ENCODE data around the gene ALDH1B1. TPM values are rescaled to one million over a fixed set of nuclear protein-coding genes. Genes with fewer than 3 reads are reported as not detected.
"Not testable (repeated sequence)": the region's sequence is repeated elsewhere in the genome, so short reads cannot be mapped to it uniquely, and the experiment has no call there.

ALDH1B1 gene
- polyA plus RNA-seq, 12 donors: 11.0 to 31.4 (median 19.5) TPM; not detected in 1

GRCh38 chr9:38359689-38360385 is 32.7 kb upstream of the ALDH1B1 start:
- no peak for DNase-seq

GRCh38 chr9:38360839-38361472 is 31.5 kb upstream of the ALDH1B1 start:
- DNase-seq: no peak

GRCh38 chr9:38361473-38361850 is 31.0 kb upstream of the ALDH1B1 start:
- no peak for DNase-seq

- peak; percentile 80 for DNase-seq
These were observed 29.5 kb upstream of the ALDH1B1 start for GRCh38 chr9:38362852-38363588.

GRCh38 chr9:38363589-38363925 is 28.9 kb upstream of the ALDH1B1 start:
- DNase-seq: no peak

GRCh38 chr9:38367898-38368297 is 24.6 kb upstream of the ALDH1B1 start:
- DNase-seq: no peak

GRCh38 chr9:38368731-38369130 is 23.8 kb upstream of the ALDH1B1 start:
- no peak for DNase-seq

GRCh38 chr9:38370176-38370575 is 22.3 kb upstream of the ALDH1B1 start:
- DNase-seq: no peak

- no peak for DNase-seq
These were observed 21.0 kb upstream of the ALDH1B1 start for GRCh38 chr9:38371495-38371894.

GRCh38 chr9:38372762-38373619 is 19.5 kb upstream of the ALDH1B1 start:
- DNase-seq: no peak

GRCh38 chr9:38373679-38374078 is 18.8 kb upstream of the ALDH1B1 start:
- DNase-seq: no peak

- DNase-seq: no peak
These were observed 17.5 kb upstream of the ALDH1B1 start for GRCh38 chr9:38374847-38375571.

GRCh38 chr9:38375572-38375963 is 16.9 kb upstream of the ALDH1B1 start:
- no peak for DNase-seq

GRCh38 chr9:38376021-38376670 is 16.4 kb upstream of the ALDH1B1 start:
- no peak for DNase-seq

- DNase-seq: not testable (repeated sequence)
These were observed 15.0 kb upstream of the ALDH1B1 start for GRCh38 chr9:38377336-38378083.

- no peak for DNase-seq
These were observed 12.2 kb upstream of the ALDH1B1 start for GRCh38 chr9:38380230-38380871.

- no peak for DNase-seq
These were observed 11.5 kb upstream of the ALDH1B1 start for GRCh38 chr9:38380872-38381534.

- DNase-seq: no peak
These were observed 10.4 kb upstream of the ALDH1B1 start for GRCh38 chr9:38382141-38382540.
